ENCODE data around the gene TTC9.

TTC9 gene

GRCh38 chr14:70716483-70716882 is 74.8 kb downstream of the TTC9 start:
- DNase-seq (ENCODE audit: low read depth), result no peak

GRCh38 chr14:70716958-70717357 is 75.2 kb downstream of the TTC9 start:
- no peak for DNase-seq (ENCODE audit: low read depth)

- no peak for DNase-seq (ENCODE audit: low read depth)
Measured at GRCh38 chr14:70718383-70719118, 76.8 kb downstream of the TTC9 start.

- no peak for DNase-seq (ENCODE audit: low read depth)
Measured at GRCh38 chr14:70721542-70721941, 79.8 kb downstream of the TTC9 start.

- no peak for DNase-seq (ENCODE audit: low read depth)
Measured at GRCh38 chr14:70722418-70722817, 80.7 kb downstream of the TTC9 start.

- no peak for DNase-seq (ENCODE audit: low read depth)
Measured at GRCh38 chr14:70723276-70723675, 81.6 kb downstream of the TTC9 start.

- no peak for DNase-seq (ENCODE audit: low read depth)
Measured at GRCh38 chr14:70724110-70724509, 82.4 kb downstream of the TTC9 start.

GRCh38 chr14:70724944-70725343 is 83.2 kb downstream of the TTC9 start:
- DNase-seq (ENCODE audit: low read depth), result no peak

All from fibroblast of gingiva (primary cell).